Measurements from ENCODE around the gene DUSP14. TPM values are rescaled to one million over a fixed set of nuclear protein-coding genes. Genes with fewer than 3 reads are reported as not detected.
A peak's percentile ranks its signal among the peaks of the same experiment; 100 is the strongest.

Gene DUSP14
- total RNA-seq, 2 donors from 2014 or later = 17.0 to 22.8 TPM

GRCh38 chr17:37547986-37548385, 58.3 kb downstream of the DUSP14 start:
- H3K27ac Mint-ChIP-seq = no peak overlapping the region
- H3K27me3 ChIP-seq (ENCODE audit: control insufficient read depth, insufficient read depth, low read length, poor library complexity, severe bottlenecking) = no peaks in the 10 kb centered on the region
- H3K4me3 ChIP-seq (ENCODE audit: low read length) = no peak overlapping the region
- no peaks in the 10 kb centered on the region for H3K27me3 Mint-ChIP-seq (ENCODE audit: insufficient read depth)
- TF ChIP-seq CTCF (conservative IDR thresholded peaks at IDR 0.05) = no peak
- H3K36me3 Mint-ChIP-seq (ENCODE audit: low read depth) = peaks cover 20% of the 10 kb centered on the region
- H3K9me3 Mint-ChIP-seq = no peaks in the 10 kb centered on the region
- DNase-seq = no peak
- peaks cover 6% of the 10 kb centered on the region for H3K4me1 ChIP-seq (ENCODE audit: control insufficient read depth, insufficient read depth, low read length)
- 100% methylated on average over 1 of the region's 1 CpG; no CpG with 5 or more reads in 1 of the 2 experiments for WGBS, 2 experiments (ENCODE audit: insufficient coverage in 1 of 2, insufficient read length in 1 of 2)
- peaks cover 17% of the 10 kb centered on the region for H3K4me1 Mint-ChIP-seq
- no peak overlapping the region for H3K27ac ChIP-seq (ENCODE audit: low read depth, low read length)
- H3K9me3 ChIP-seq (ENCODE audit: control insufficient read depth, low read length) = no peaks in the 10 kb centered on the region
- H3K4me3 Mint-ChIP-seq = no peak overlapping the region
- H3K36me3 ChIP-seq (ENCODE audit: control insufficient read depth, insufficient read depth, low read length) = peaks cover 49% of the 10 kb centered on the region
- no peak overlapping the region for H3K9ac ChIP-seq (ENCODE audit: extremely low read depth, low read length, poor library complexity, severe bottlenecking)

- TF ChIP-seq CTCF (conservative IDR thresholded peaks at IDR 0.05) = no peak
- H3K4me3 Mint-ChIP-seq = no peak overlapping the region
- peaks cover 25% of the 10 kb centered on the region for H3K36me3 Mint-ChIP-seq (ENCODE audit: low read depth)
- WGBS, 2 experiments (ENCODE audit: insufficient coverage in 1 of 2, insufficient read length in 1 of 2) = 87 to 100% methylated on average over 1 to 3 of the region's 3 CpGs
- no peaks in the 10 kb centered on the region for H3K27me3 Mint-ChIP-seq (ENCODE audit: insufficient read depth)
- Histone ChIP-seq H3K27me3 (ENCODE audit: control insufficient read depth, insufficient read depth, low read length, poor library complexity, severe bottlenecking) (no peaks in the 10 kb centered on the region), H3K4me3 (ENCODE audit: low read length) (no peak overlapping the region), H3K9ac (ENCODE audit: extremely low read depth, low read length, poor library complexity, severe bottlenecking) (no peak overlapping the region), H3K36me3 (ENCODE audit: control insufficient read depth, insufficient read depth, low read length) (peaks cover 53% of the 10 kb centered on the region), H3K4me1 (ENCODE audit: control insufficient read depth, insufficient read depth, low read length) (peaks cover 10% of the 10 kb centered on the region), H3K27ac (ENCODE audit: low read depth, low read length) (no peak overlapping the region), H3K9me3 (ENCODE audit: control insufficient read depth, low read length) (no peaks in the 10 kb centered on the region)
- DNase-seq = no peak
- peaks cover 22% of the 10 kb centered on the region for H3K4me1 Mint-ChIP-seq
- H3K27ac Mint-ChIP-seq = no peak overlapping the region
- no peaks in the 10 kb centered on the region for H3K9me3 Mint-ChIP-seq
These were observed 62.1 kb downstream of the DUSP14 start for GRCh38 chr17:37551788-37552187.

- no peaks in the 10 kb centered on the region for H3K27me3 ChIP-seq (ENCODE audit: control insufficient read depth, insufficient read depth, low read length, poor library complexity, severe bottlenecking)
- H3K36me3 Mint-ChIP-seq (ENCODE audit: low read depth) = peaks cover 36% of the 10 kb centered on the region
- no peak for DNase-seq
- H3K27ac ChIP-seq (ENCODE audit: low read depth, low read length) = no peak overlapping the region
- peaks cover 22% of the 10 kb centered on the region for H3K4me1 Mint-ChIP-seq
- H3K4me1 ChIP-seq (ENCODE audit: control insufficient read depth, insufficient read depth, low read length) = peaks cover 16% of the 10 kb centered on the region
- 92 to 95% methylated on average over 6 of the region's 6 CpGs for WGBS, 2 experiments (ENCODE audit: insufficient coverage in 1 of 2, insufficient read length in 1 of 2)
- H3K36me3 ChIP-seq (ENCODE audit: control insufficient read depth, insufficient read depth, low read length) = peaks cover 66% of the 10 kb centered on the region
- H3K9me3 ChIP-seq (ENCODE audit: control insufficient read depth, low read length) = no peaks in the 10 kb centered on the region
- no peak overlapping the region for H3K4me3 ChIP-seq (ENCODE audit: low read length)
- H3K9me3 Mint-ChIP-seq = no peaks in the 10 kb centered on the region
- H3K4me3 Mint-ChIP-seq = no peak overlapping the region
- H3K27me3 Mint-ChIP-seq (ENCODE audit: insufficient read depth) = no peaks in the 10 kb centered on the region
- H3K9ac ChIP-seq (ENCODE audit: extremely low read depth, low read length, poor library complexity, severe bottlenecking) = peak overlapping the region; percentile 24
- no peak for TF ChIP-seq CTCF (conservative IDR thresholded peaks at IDR 0.05)
- peak overlapping the region; percentile 37 for H3K27ac Mint-ChIP-seq
These were observed 63.8 kb downstream of the DUSP14 start for GRCh38 chr17:37553401-37553966.

All from endodermal cell (in vitro differentiated cells).